H1 (cell line): ENCODE measurements around the gene MORF4L1. TPM values are rescaled to one million over a fixed set of nuclear protein-coding genes. Genes with fewer than 3 reads are reported as not detected.

ENCODE experiments used
- CTCF ChIA-PET: fragments of 300-600 bp; sonication (Branson Sonifier 250); formaldehyde crosslinking; loops from one replicate; lab custom pipeline; 2021; ENCODE audit not compliant: partially characterized antibody; lab: Charles Lee
- POLR2A ChIA-PET: fragments of 300-600 bp; sonication (Branson Sonifier 250); formaldehyde crosslinking; loops from one replicate; lab custom pipeline; 2021; ENCODE audit warnings: inconsistent platforms; ENCODE audit not compliant: partially characterized antibody; lab: Charles Lee
- DNase-seq, 2 experiments: peaks; one replicate each; pipeline versions ENCODE4 v3.0.0 to v3.0.0-alpha.2; 2010 to 2022; ENCODE audit warnings: low spot score in 2 of 2, low read depth in 1 of 2, mixed read lengths in 1 of 2
- FAIRE-seq: peaks from 2 replicates; lab custom pipeline; 2011; peaks lifted over from hg19 to GRCh38; lab: Jason Lieb, UNC
- H2AFZ ChIP-seq: 2 replicates; pipeline ENCODE4 v1.8.1; 2012; ENCODE audit warnings: low read length, inconsistent platforms
- H2AK5ac ChIP-seq: 2 replicates; pipeline ENCODE4 v1.6.1; 2013; ENCODE audit warnings: low read depth, low read length
- H2BK120ac ChIP-seq: replicated peaks from 2 replicates; pipeline ENCODE3; 2013; ENCODE audit warnings: low read depth, low read length, inconsistent platforms
- H2BK12ac ChIP-seq: 2 replicates; pipeline ENCODE4 v1.6.1; 2013; ENCODE audit warnings: low read depth, low read length
- H2BK15ac ChIP-seq: 2 replicates; pipeline ENCODE4 v1.6.1; 2013; ENCODE audit warnings: low read length
- H2BK20ac ChIP-seq: 2 replicates; pipeline ENCODE4 v1.6.1; 2013; ENCODE audit warnings: low read length
- H2BK5ac ChIP-seq: 2 replicates; pipeline ENCODE4 v1.6.1; 2013; ENCODE audit warnings: low read depth, low read length
- H3K14ac ChIP-seq: 2 replicates; pipeline ENCODE4 v1.6.1; 2013; ENCODE audit warnings: inconsistent platforms; ENCODE audit not compliant: insufficient read length
- H3K18ac ChIP-seq: 2 replicates; pipeline ENCODE4 v1.6.1; 2013; ENCODE audit warnings: low read length; ENCODE audit errors: extremely low read depth
- H3K23ac ChIP-seq: 2 replicates; pipeline ENCODE4 v1.6.1; 2013; ENCODE audit warnings: inconsistent platforms; ENCODE audit not compliant: insufficient read length
- H3K23me2 ChIP-seq: 2 replicates; pipeline ENCODE4 v1.6.1; 2013; ENCODE audit warnings: low read depth, low read length
- H3K27ac ChIP-seq: 2 replicates; pipeline ENCODE4 v1.6.1; 2011; ENCODE audit warnings: low read depth, low read length, inconsistent platforms
- H3K27me3 ChIP-seq, 4 experiments: replicated peaks in 1 of 4; 1 replicate in 1 of 4; 2 replicates in 3 of 4; pipeline versions ENCODE4 v1.6.1 to v1.8.1; 2011 to 2013; ENCODE audit warnings: low read length in 3 of 4, mild to moderate bottlenecking in 3 of 4, inconsistent platforms in 2 of 4, mixed read lengths in 2 of 4, moderate library complexity in 1 of 4; ENCODE audit not compliant: control insufficient read depth in 3 of 4, insufficient read depth in 3 of 4; ENCODE audit errors: extremely low read depth in 1 of 4
- H3K36me3 ChIP-seq, 4 experiments: 2 replicates each; pipeline versions ENCODE4 v1.6.1 to v1.8.1; 2011 to 2013; ENCODE audit warnings: mild to moderate bottlenecking in 4 of 4, low read length in 3 of 4, moderate library complexity in 2 of 4, control low read depth in 1 of 4, inconsistent platforms in 1 of 4; ENCODE audit not compliant: insufficient read depth in 4 of 4, control insufficient read depth in 2 of 4
- H3K4ac ChIP-seq: replicated peaks from 2 replicates; pipeline ENCODE3; 2013; ENCODE audit warnings: low read length, low read depth, mixed read lengths, inconsistent platforms; ENCODE audit not compliant: insufficient read length
- H3K4me1 ChIP-seq, 4 experiments: replicated peaks in 1 of 4; 1 replicate in 1 of 4; 2 replicates in 3 of 4; pipeline versions ENCODE4 v1.6.1 to v1.8.1; 2011 to 2013; ENCODE audit warnings: low read length in 3 of 4, inconsistent platforms in 2 of 4, mixed read lengths in 1 of 4; ENCODE audit not compliant: insufficient read depth in 4 of 4, control insufficient read depth in 3 of 4
- H3K4me2 ChIP-seq, 2 experiments: 2 replicates each; pipeline versions ENCODE4 v1.6.1 to v1.8.1; 2011 to 2013; ENCODE audit warnings: low read depth in 2 of 2, low read length in 2 of 2, control low read depth in 1 of 2, inconsistent platforms in 1 of 2, mild to moderate bottlenecking in 1 of 2; ENCODE audit not compliant: insufficient read depth in 1 of 2
- H3K4me3 ChIP-seq, 4 experiments: fragments of 200-600, 300-600 bp in 1 of 4; sonication (generic), shearing (Covaris generic), sonication (Bioruptor Twin) in 1 of 4; 2 replicates each; pipeline versions ENCODE4 v1.5.1 to v1.8.1; 2011 to 2016; ENCODE audit warnings: low read length in 4 of 4, low read depth in 3 of 4, control low read depth in 2 of 4, inconsistent platforms in 2 of 4, mild to moderate bottlenecking in 2 of 4, mixed read lengths in 1 of 4, moderate library complexity in 1 of 4; ENCODE audit not compliant: insufficient read depth in 2 of 4; ENCODE audit errors: extremely low read depth in 1 of 4
- H3K56ac ChIP-seq: replicated peaks from 2 replicates; pipeline ENCODE3; 2013; ENCODE audit warnings: low read depth, mild to moderate bottlenecking, mixed read lengths, low read length, inconsistent platforms; ENCODE audit not compliant: insufficient read length
- H3K79me1 ChIP-seq: 2 replicates; pipeline ENCODE4 v1.6.1; 2013; ENCODE audit warnings: low read depth, low read length, control low read depth
- H3K79me2 ChIP-seq, 2 experiments: 2 replicates each; pipeline versions ENCODE4 v1.6.1 to v1.8.1; 2012 to 2013; ENCODE audit warnings: low read length in 2 of 2, mild to moderate bottlenecking in 2 of 2, inconsistent platforms in 1 of 2; ENCODE audit not compliant: insufficient read depth in 2 of 2, control insufficient read depth in 1 of 2
- H3K9ac ChIP-seq, 4 experiments: replicated peaks in 1 of 4; 1 replicate in 1 of 4; 2 replicates in 3 of 4; pipeline versions ENCODE4 v1.6.1 to v1.8.1; 2011 to 2013; ENCODE audit warnings: low read depth in 3 of 4, low read length in 3 of 4, control low read depth in 2 of 4, mild to moderate bottlenecking in 2 of 4, moderate library complexity in 2 of 4, inconsistent platforms in 1 of 4; ENCODE audit errors: extremely low read depth in 1 of 4
- H3K9me3 ChIP-seq, 2 experiments: 2 replicates each; pipeline versions ENCODE4 v1.6.1 to v1.8.1; 2012 to 2013; ENCODE audit warnings: mild to moderate bottlenecking in 2 of 2, moderate library complexity in 2 of 2, control low read depth in 1 of 2, inconsistent platforms in 1 of 2, low read depth in 1 of 2, low read length in 1 of 2, mixed read lengths in 1 of 2; ENCODE audit not compliant: insufficient read depth in 2 of 2
- H4K20me1 ChIP-seq, 2 experiments: replicated peaks in 1 of 2; 2 replicates each; pipeline versions ENCODE3 to v1.8.1; 2011 to 2013; ENCODE audit warnings: inconsistent platforms in 2 of 2, low read length in 2 of 2, mild to moderate bottlenecking in 1 of 2; ENCODE audit not compliant: insufficient read depth in 2 of 2, control insufficient read depth in 1 of 2
- H4K5ac ChIP-seq: 2 replicates; pipeline ENCODE4 v1.6.1; 2013; ENCODE audit warnings: low read length, low read depth, mixed read lengths, inconsistent platforms; ENCODE audit not compliant: insufficient read length
- H4K8ac ChIP-seq: 2 replicates; pipeline ENCODE4 v1.8.0; 2013; ENCODE audit warnings: mild to moderate bottlenecking, moderate library complexity, low read length, inconsistent platforms; ENCODE audit not compliant: insufficient read depth; ENCODE audit errors: extremely low read depth
- H4K91ac ChIP-seq: replicated peaks from 2 replicates; pipeline ENCODE3; 2013; ENCODE audit warnings: low read length, mixed read lengths, inconsistent platforms; ENCODE audit not compliant: insufficient read length
- BRCA1 ChIP-seq: IDR thresholded peaks from 2 replicates; pipeline ENCODE4 v1.6.1; 2012; ENCODE audit warnings: low read depth, low read length, improper control_type of control experiment
- CBX8 ChIP-seq: fragments of 300-800, 300-1000 bp; sonication (generic); IDR thresholded peaks from 2 replicates; pipeline ENCODE4 v1.7.1; 2016; ENCODE audit warnings: low read depth, low read length, borderline replicate concordance
- CTCF ChIP-seq, 3 experiments: IDR thresholded peaks; 1 replicate in 2 of 3; 2 replicates in 1 of 3; pipeline versions ENCODE4 v1.5.1 to v1.6.1; 2011; ENCODE audit warnings: low read length in 3 of 3, mild to moderate bottlenecking in 3 of 3, inconsistent platforms in 2 of 3, low read depth in 1 of 3, moderate library complexity in 1 of 3; ENCODE audit not compliant: insufficient read depth in 1 of 3; ENCODE audit errors: control extremely low read depth in 1 of 3
- EZH2 ChIP-seq: fragments of 200-600 bp; sonication (generic); IDR thresholded peaks from 2 replicates; pipeline ENCODE4 v1.7.1; 2012; ENCODE audit warnings: low read depth, mild to moderate bottlenecking, moderate library complexity, low read length, inconsistent platforms; ENCODE audit not compliant: severe bottlenecking
- JUND ChIP-seq: IDR thresholded peaks from 2 replicates; pipeline ENCODE4 v1.6.1; 2011; ENCODE audit warnings: mild to moderate bottlenecking, improper control_type of control experiment, low read length
- KDM1A ChIP-seq: fragments of 200-600, 300-600 bp; sonication (generic); IDR thresholded peaks from 2 replicates; pipeline ENCODE4 v1.7.1; 2016; ENCODE audit warnings: mild to moderate bottlenecking, low read length, borderline replicate concordance
- POLR2AphosphoS5 ChIP-seq: IDR thresholded peaks from 2 replicates; pipeline ENCODE4 v1.6.1; 2011; ENCODE audit warnings: low read depth, low read length
- RAD21 ChIP-seq, 2 experiments: IDR thresholded peaks in 1 of 2; conservative IDR thresholded peaks in 1 of 2; 2 replicates each; pipeline ENCODE4 v1.6.1; 2011; ENCODE audit warnings: low read depth in 2 of 2, low read length in 2 of 2, improper control_type of control experiment in 1 of 2, inconsistent platforms in 1 of 2, mild to moderate bottlenecking in 1 of 2, moderate library complexity in 1 of 2
- SAP30 ChIP-seq: fragments of 300-600 bp; sonication (generic); IDR thresholded peaks from 2 replicates; pipeline ENCODE4 v1.7.1; 2012; ENCODE audit warnings: low read length, moderate library complexity, mild to moderate bottlenecking, inconsistent platforms; ENCODE audit not compliant: insufficient read depth, insufficient replicate concordance
- TAF1 ChIP-seq: IDR thresholded peaks from 2 replicates; pipeline ENCODE4 v1.6.1; 2011; ENCODE audit warnings: mild to moderate bottlenecking, low read depth, low read length
- WGBS, 2 experiments: shearing (Covaris generic) in 1 of 2; methylation state at CpG; one replicate each; pipeline versions ENCODE4 v1.1.6 to v1.1.7; 2013 to 2015; ENCODE audit warnings: low lambda C conversion rate in 2 of 2, mixed read lengths in 2 of 2, inconsistent platforms in 1 of 2, low coverage in 1 of 2, missing lambda C conversion rate in 1 of 2; ENCODE audit not compliant: insufficient replicate concordance in 2 of 2, insufficient coverage in 1 of 2, insufficient read length in 1 of 2; ENCODE audit errors: extremely low coverage in 1 of 2, missing lambda C conversion rate in 1 of 2; 5-methylcytosine and 5-hydroxymethylcytosine counted together
- polyA plus RNA-seq, 7 experiments: library from polyadenylated mRNA; depleted of rRNA in 3 of 7; stranded (reverse) in 5 of 7; unstranded in 2 of 7; fragments of >200 nt in 5 of 7; fragments of 200-250 nt in 2 of 7; gene quantifications; 1 replicate in 5 of 7; 2 replicates in 1 of 7; 4 replicates in 1 of 7; pipeline versions ENCODE4 v1.2.1 to v1.2.3, GENCODE V29; 2011 to 2013; ENCODE audit warnings: missing spikeins in 2 of 7, mixed read lengths in 2 of 7
- total RNA-seq: library from RNA; stranded (reverse); fragmentation: NEBNext Ultra II Directional; extraction: Animal tissue kit (Norgen Biotek cat#: 25700); gene quantifications from 2 replicates; pipeline ENCODE4 v1.2.1, GENCODE V29; 2021

MORF4L1 gene
- total and polyA plus RNA-seq, 2 of the 8 experiments (the other 6 are each of a cell fraction or from before 2014, with no cell fraction given), result 260 to 533 TPM

- Histone ChIP-seq H3K9me3 (no peaks in the 10 kb centered on the region), H3K4me2 (no peak overlapping the region; a peak in 1 of 4 replicates), H3K4ac (no peak overlapping the region), H3K36me3 (peaks cover 4 to 47% (median 18%) of the 10 kb centered on the region in 4 experiments), H3K79me2 (peaks cover 0 to 3% of the 10 kb centered on the region in 2 experiments; a peak in 1 of 4 replicates), H3K18ac (no peak overlapping the region), H4K8ac (no peak overlapping the region), H2BK15ac (no peak overlapping the region), H3K23ac (no peak overlapping the region), H2BK5ac (no peak overlapping the region), H2BK120ac (no peak overlapping the region), H3K14ac (no peak overlapping the region), H3K23me2 (no peaks in the 10 kb centered on the region; the same call in 1 of the 2 replicates), H4K5ac (no peak overlapping the region), H2AK5ac (no peak overlapping the region), H4K20me1 (peaks cover 8 to 14% of the 10 kb centered on the region in 2 experiments), H3K4me3 (no peak overlapping the region), H3K56ac (no peak overlapping the region), H3K27ac (no peak overlapping the region), H3K79me1 (peaks cover 4% of the 10 kb centered on the region), H3K27me3 (no peaks in the 10 kb centered on the region), H2AFZ (no peak overlapping the region), H3K4me1 (peaks cover 0 to 3% (median 1%) of the 10 kb centered on the region in 4 experiments; a peak in 3 of 7 replicates), H3K9ac (no peak overlapping the region), H2BK20ac (no peak overlapping the region), H4K91ac (no peak overlapping the region), H2BK12ac (no peak overlapping the region)
- ChIA-PET CTCF (interaction anchor here (0.8 to 11.2 kb wide), 33 partner anchors 8 to 277 kb away, joined by 3 to 171 read pairs (median 6); partner anchors contain the start of gene MORF4L1), POLR2A (interaction anchor here (1.1 to 4.0 kb wide), 13 partner anchors 8 to 177 kb away, joined by 3 to 20 read pairs (median 4); partner anchors contain the start of genes ADAMTS7 and MORF4L1)
- FAIRE-seq (no peak), DNase-seq (peak in 1 of 2 experiments; percentile 54)
- WGBS, 2 experiments, result 37% methylated on average over 3 of the region's 3 CpGs; no CpG with 5 or more reads in 1 of the 2 experiments
- 0 out of 2 replicates have a peak, but pooled peaks have one; percentile 23 for TF ChIP-seq POLR2AphosphoS5
- no peak for TF ChIP-seq CBX8
- TF ChIP-seq KDM1A, result no peak
- no peak for TF ChIP-seq JUND
- no peak for TF ChIP-seq BRCA1
- TF ChIP-seq TAF1, result no peak
- no peak for TF ChIP-seq SAP30
- peak; percentile 41 to 68 (median 62) for TF ChIP-seq CTCF (IDR thresholded peaks at IDR 0.05; ENCODE audit: control extremely low read depth in 1 of 3, insufficient read depth in 1 of 3, low read depth in 1 of 3, low read length in 3 of 3)
- TF ChIP-seq EZH2, result no peak
- peak; percentile 41 to 68; a peak in 3 of 4 replicates for TF ChIP-seq RAD21 (IDR thresholded peaks at IDR 0.05 in 1 of 2, conservative IDR thresholded peaks at IDR 0.05 in 1 of 2; ENCODE audit: low read depth in 2 of 2, low read length in 2 of 2)
Measured at GRCh38 chr15:78907577-78907976, 34.9 kb downstream of the MORF4L1 start.
